NOMO-1 treated with DMSO at 0.1 percent for 48 hours (cell line): ENCODE data around the gene ADAMTS18.

Experiments
- DNase-seq: peaks from one replicate; lab custom pipeline; 2025; ENCODE audit not compliant: unreplicated experiment; lab: John Stamatoyannopoulos, UW

ADAMTS18 gene

GRCh38 chr16:77439106-77439505 lies 4.3 kb upstream of the ADAMTS18 start:
- DNase-seq = no peak

GRCh38 chr16:77437859-77438258 lies 3.0 kb upstream of the ADAMTS18 start:
- no peak for DNase-seq

DNA sequence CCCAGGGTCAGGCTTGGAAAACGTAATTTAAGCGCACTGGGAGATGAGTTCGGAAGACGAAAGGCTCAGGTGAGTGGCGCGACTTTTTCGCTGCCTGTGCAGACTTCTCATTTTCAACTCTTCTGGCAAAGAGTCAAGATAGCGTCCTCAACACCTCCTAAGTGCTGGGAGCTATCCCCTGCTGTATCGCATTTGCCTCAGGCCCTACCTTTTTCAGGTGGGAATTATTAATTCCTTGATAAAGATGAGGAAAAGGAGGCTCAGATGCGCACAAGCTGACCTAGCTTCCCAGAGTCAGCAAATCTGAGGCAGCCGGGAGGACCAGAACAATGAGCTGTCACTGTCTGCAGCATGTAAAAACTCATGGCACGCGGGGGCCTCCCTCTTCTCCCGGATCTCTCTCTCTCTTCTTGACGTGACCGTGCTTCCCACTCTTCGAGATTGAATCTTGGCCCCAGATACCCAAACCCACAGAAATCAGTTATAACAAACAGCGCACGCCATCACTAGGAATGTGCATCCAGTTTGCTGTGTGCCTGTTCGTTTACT lies 512 bp upstream of the ADAMTS18 start:
- DNase-seq = no peak

DNA sequence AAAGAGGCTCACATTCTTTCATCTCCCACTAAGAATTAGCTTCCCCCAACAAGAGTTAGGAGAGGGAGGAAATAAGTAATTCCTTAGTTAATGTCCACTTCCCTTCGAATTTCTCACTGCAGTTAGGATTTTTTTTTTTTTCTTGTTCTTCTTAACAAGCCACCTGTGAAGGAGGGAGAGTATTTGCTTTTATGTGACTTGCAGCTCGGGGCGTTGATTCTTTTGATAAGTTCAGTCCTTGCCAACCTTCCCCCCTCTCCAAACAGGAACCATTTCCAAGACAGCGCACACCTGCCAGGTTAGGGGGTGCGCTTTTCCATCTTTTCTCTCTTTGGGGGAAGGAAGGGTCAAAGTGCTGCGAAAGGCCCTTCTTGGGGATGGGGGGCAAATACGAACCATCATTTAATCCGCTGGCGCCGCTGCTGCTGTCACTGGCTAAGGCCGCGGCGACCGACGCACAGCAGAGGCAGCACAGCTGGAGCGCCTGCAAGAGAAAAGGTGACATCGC lies 758 bp downstream of the ADAMTS18 start:
- no peak for DNase-seq

DNA sequence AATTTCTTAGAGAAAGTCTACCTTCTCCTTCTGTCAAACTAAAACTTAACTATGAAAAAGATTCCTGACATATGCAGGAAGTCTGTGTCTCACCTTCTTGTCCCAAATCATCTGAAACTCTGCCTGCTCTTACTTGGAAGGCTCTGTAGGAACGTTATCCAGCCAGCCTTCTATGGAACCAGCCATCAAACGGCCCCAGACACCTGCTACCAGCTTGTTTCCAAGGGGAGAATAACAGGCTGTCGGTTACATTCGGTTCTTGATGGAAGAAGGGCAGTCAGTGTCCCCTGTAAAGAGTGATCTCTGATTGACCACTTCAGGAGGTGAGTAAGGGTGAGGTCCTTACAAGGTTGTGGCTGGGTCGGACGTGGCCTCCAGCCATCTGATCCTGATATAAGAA lies 1.7 kb downstream of the ADAMTS18 start:
- DNase-seq = no peak

- no peak for DNase-seq
Measured at GRCh38 chr16:77432264-77432663, 2.6 kb downstream of the ADAMTS18 start.

- no peak for DNase-seq
Measured at GRCh38 chr16:77430787-77431585, 3.8 kb downstream of the ADAMTS18 start.

DNA sequence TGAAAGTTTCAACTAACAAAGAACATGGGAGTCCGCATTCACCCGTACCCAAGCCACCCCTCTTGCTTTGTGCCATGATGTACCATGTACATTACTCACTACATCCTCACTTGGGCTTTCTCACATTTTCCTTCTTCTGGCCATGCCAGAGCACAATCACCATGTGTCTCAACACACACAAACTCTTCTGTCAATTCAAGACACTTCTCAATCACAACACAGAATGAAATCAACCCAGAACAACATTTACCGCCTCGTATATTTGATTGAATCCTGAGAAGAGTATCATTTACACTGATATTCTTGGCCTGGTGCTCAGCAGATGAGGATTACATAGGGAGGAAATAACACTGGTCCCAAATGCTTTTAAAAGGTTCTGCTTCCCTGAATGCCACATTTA lies 4.5 kb downstream of the ADAMTS18 start:
- DNase-seq = no peak

GRCh38 chr16:77424871-77425604 lies 9.8 kb downstream of the ADAMTS18 start:
- no peak for DNase-seq

DNA sequence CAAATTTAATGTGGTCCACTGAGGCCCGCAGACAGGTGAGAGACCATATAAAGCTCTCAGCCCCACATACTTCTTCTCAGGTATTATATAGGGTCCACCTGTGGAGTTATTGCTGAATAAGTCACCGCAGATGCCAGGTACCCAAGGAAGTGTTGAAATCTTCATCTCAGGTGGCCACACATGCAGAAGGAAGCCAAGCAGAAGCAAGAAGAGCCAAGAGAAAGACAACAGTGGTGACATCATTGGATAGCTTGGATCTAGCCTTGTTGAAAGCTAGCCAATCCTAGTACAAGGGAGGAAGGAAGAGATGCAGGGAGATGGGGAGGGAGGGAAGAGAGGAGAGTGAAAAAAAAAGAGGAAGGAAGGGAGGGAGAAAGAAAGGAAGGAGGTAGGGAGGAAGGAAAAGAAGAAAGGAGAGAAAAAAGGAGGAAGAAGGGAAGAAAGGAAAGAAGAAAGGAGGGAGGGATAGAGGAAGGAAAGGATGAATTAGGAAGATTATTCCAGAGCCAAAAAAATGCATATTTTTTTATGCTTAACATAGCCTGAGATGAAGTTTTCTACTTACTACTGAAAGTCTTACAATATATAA lies 12.5 kb downstream of the ADAMTS18 start:
- DNase-seq = no peak

GRCh38 chr16:77416939-77417480 lies 17.8 kb downstream of the ADAMTS18 start:
- DNase-seq = no peak

DNA sequence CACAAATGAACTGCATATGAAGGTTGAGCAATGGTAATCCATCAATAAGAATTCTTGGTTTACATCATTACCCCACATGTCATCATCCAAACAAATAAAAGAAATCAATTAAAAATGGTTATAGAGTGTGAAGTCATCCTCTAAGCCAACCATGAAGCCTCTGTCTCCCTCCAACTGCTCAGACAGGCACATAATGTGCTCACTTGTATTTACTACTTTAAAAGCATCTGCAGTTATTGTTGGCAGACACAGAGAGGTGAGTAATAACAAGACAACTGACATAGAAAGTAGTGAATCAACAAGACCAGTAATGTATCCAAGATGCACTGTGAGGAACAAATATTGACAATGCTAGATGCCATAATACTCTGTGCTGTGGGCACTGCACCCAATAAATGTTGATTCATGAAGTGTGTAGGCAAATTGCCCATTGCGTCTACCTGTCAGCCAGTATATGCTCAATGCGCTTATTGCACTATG lies 20.0 kb downstream of the ADAMTS18 start:
- DNase-seq = no peak

GRCh38 chr16:77410449-77410848 lies 24.4 kb downstream of the ADAMTS18 start:
- DNase-seq = no peak

DNA sequence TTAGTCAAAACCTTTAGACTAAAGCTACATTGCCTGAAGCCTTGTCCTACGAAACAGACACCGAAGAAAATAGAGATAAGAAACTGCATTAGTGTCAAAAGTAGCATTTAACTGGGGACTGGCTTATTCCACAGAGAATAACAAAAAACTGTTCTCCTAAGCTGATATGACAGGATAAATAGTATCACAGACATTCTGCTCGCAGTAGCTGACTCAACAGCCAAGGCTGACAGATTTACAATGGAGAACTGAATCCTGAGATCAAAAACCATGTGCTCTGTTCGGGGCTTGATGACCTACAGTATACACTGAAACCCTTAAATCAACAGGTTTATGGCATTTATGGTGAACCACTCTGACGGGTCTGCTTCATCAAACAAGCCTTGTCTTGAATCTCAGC lies 25.5 kb downstream of the ADAMTS18 start:
- peak; percentile 88 for DNase-seq

GRCh38 chr16:77408607-77409006 lies 26.2 kb downstream of the ADAMTS18 start:
- peak; percentile 99 for DNase-seq

GRCh38 chr16:77406680-77407079 lies 28.2 kb downstream of the ADAMTS18 start:
- DNase-seq = no peak

DNA sequence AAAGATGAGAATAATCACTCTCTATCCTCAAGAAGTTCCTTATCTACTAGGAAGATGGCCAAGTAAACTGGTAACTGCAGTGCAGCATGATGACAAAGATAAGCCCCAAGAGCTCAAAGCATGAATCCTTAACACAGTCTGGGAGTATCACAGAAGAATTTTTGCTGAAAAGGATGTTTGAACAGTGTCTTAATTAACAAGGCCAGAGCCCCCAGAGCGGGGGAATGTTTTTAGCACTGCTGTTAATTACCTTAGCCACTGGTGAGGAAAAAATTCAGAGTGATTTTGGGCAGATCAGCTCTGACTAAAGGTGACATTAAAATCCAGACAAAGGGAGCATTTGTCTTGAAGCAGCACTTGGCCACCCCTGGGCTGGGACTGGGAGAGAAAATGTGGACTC lies 30.1 kb downstream of the ADAMTS18 start:
- DNase-seq = no peak

DNA sequence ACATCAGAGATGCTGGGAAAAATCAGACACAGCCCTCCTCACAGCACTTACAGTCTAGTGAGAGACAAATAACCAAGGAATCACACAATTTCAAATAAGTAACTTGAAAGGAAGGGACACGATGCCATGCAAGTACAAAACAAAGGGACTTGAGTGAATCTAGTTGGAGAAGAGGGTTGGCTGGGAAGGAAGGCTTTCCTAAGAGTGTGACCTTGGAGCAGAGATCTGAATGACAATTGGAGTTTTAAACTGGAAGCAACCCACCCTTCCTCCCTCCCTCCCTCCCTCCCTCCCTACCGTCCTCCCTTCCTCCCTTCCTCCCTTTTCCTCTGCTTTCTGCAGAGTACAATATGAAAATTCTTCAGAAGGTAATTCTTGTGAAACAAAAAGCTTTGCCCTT lies 31.1 kb downstream of the ADAMTS18 start:
- no peak for DNase-seq

DNA sequence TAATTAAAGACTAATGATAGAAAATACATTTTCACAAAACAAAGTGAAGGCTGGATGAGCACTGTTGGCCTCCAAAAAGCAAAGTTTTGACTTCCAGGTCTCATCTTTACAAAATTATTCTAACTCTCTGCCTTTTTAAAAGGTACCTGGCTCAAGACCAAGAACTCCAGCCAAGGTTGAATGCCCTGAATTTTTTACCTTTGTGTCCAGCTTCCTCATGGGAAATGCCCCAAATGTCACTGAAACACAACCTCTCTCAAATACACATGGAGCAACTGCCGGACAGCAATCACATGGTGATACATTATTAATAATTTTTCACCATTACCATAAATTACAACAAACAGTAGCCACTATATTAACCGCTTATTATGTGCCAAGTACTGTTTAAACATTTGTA lies 32.2 kb downstream of the ADAMTS18 start:
- DNase-seq = no peak

- DNase-seq = no peak
Measured at GRCh38 chr16:77402118-77402517, 32.7 kb downstream of the ADAMTS18 start.

DNA sequence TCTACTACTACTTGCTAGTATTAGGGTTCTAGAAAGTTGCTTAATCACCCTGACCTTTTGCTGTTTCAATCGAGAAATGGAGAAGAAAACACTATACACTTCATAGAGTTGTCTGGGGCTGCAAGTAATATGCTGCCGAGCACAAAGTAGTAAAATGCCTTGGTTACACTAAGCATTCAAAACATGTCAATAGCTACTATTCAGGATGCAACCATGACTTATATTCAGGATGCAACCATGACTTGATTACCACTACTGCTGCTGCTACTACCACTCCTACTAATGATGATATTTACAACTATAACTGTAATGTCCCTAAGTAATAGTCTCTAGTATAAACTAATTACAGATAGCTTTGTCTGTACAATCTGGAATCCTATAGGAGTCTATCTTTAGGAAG lies 35.3 kb downstream of the ADAMTS18 start:
- no peak for DNase-seq
